HEK293 (cell line): ENCODE data around the gene ANKRD13A.
A peak's percentile ranks its signal among the peaks of the same experiment; 100 is the strongest.
"Not testable (repeated sequence)": the region's sequence is repeated elsewhere in the genome, so short reads cannot be mapped to it uniquely, and the experiment has no call there.

Source experiments
- CTCF ChIA-PET: fragments of 350-600 bp; formaldehyde crosslinking; extraction: SDS; loops from one replicate; lab custom pipeline; 2021; ENCODE audit warnings: antibody characterized with exemption; lab: Yijun Ruan, JAX
- POLR2A ChIA-PET: fragments of 300-600 bp; formaldehyde crosslinking; extraction: SDS; loops from one replicate; lab custom pipeline; 2020; ENCODE audit warnings: antibody characterized with exemption, inconsistent platforms; lab: Yijun Ruan, JAX
- H3K27ac ChIP-seq: fragments of 200-500 bp; sonication (Bioruptor generic); 2 replicates; pipeline ENCODE4 v1.5.1; 2014; ENCODE audit warnings: low read depth, low read length, control low read depth, inconsistent platforms; ENCODE audit errors: extremely low read depth
- H3K36me3 ChIP-seq, 2 experiments: fragments of 200-500 bp in 1 of 2; sonication (Bioruptor generic) in 1 of 2; 1 replicate in 1 of 2; 2 replicates in 1 of 2; pipeline ENCODE4 v1.5.1; 2014 to 2017; ENCODE audit warnings: inconsistent platforms in 2 of 2, low read length in 2 of 2; ENCODE audit not compliant: control insufficient read depth in 2 of 2, insufficient read depth in 1 of 2
- H3K4me1 ChIP-seq: fragments of 200-500 bp; sonication (Bioruptor generic); 2 replicates; pipeline ENCODE4 v1.5.1; 2014; ENCODE audit warnings: mild to moderate bottlenecking, low read length, inconsistent platforms; ENCODE audit not compliant: control insufficient read depth, insufficient read depth
- H3K4me3 ChIP-seq: 2 replicates; pipeline ENCODE4 v1.5.1; 2011; ENCODE audit warnings: low read depth, mild to moderate bottlenecking, control low read depth, low read length, moderate library complexity
- H3K9me3 ChIP-seq: fragments of 200-500 bp; sonication (Bioruptor generic); 2 replicates; pipeline ENCODE4 v1.5.1; 2014; ENCODE audit warnings: low read depth, low read length, inconsistent platforms; ENCODE audit not compliant: control insufficient read depth, insufficient read depth
- ZBTB6 ChIP-seq: fragments of 450-650 bp; formaldehyde crosslinking; IDR thresholded peaks from 2 replicates; pipeline ENCODE4 v1.5.1; 2017; ENCODE audit warnings: missing biosample characterization, missing genetic modification characterization
- ZIC2 ChIP-seq: fragments of 450-650 bp; formaldehyde crosslinking; IDR thresholded peaks from 2 replicates; pipeline ENCODE4 v1.5.1; 2016; ENCODE audit warnings: missing biosample characterization, missing genetic modification characterization
- ZNF18 ChIP-seq: fragments of 450-650 bp; formaldehyde crosslinking; IDR thresholded peaks from 2 replicates; pipeline ENCODE4 v1.5.1; 2016; ENCODE audit warnings: missing biosample characterization, missing genetic modification characterization
- ZNF37A ChIP-seq: fragments of 450-650 bp; IDR thresholded peaks from 2 replicates; pipeline ENCODE4 v1.5.1; 2018; ENCODE audit warnings: missing biosample characterization, missing genetic modification characterization
- ZNF398 ChIP-seq: fragments of 450-650 bp; formaldehyde crosslinking; IDR thresholded peaks from 2 replicates; pipeline ENCODE4 v1.5.1; 2017; ENCODE audit warnings: missing biosample characterization, missing genetic modification characterization
- ZNF704 ChIP-seq: fragments of 450-650 bp; formaldehyde crosslinking; IDR thresholded peaks from 2 replicates; pipeline ENCODE4 v1.5.1; 2016; ENCODE audit warnings: missing biosample characterization, missing genetic modification characterization
- ZNF747 ChIP-seq: fragments of 450-650 bp; formaldehyde crosslinking; IDR thresholded peaks from 2 replicates; pipeline ENCODE4 v1.5.1; 2016; ENCODE audit warnings: missing biosample characterization, missing genetic modification characterization
- ZNF830 ChIP-seq: fragments of 450-650 bp; IDR thresholded peaks from 2 replicates; pipeline ENCODE4 v1.5.0; 2018; ENCODE audit warnings: missing biosample characterization, missing genetic modification characterization, low read depth, mild to moderate bottlenecking, moderate library complexity
- TF ChIP-seq, protein P1 (sequence below): fragments of 450-650 bp; formaldehyde crosslinking; IDR thresholded peaks from 2 replicates; pipeline ENCODE4 v1.5.1; 2017; ENCODE audit warnings: missing biosample characterization, missing genetic modification characterization
- TF ChIP-seq, protein P2 (sequence below): fragments of 450-650 bp; IDR thresholded peaks from 2 replicates; pipeline ENCODE4 v1.5.1; 2018; ENCODE audit warnings: missing biosample characterization, missing genetic modification characterization

The ANKRD13A gene

DNA sequence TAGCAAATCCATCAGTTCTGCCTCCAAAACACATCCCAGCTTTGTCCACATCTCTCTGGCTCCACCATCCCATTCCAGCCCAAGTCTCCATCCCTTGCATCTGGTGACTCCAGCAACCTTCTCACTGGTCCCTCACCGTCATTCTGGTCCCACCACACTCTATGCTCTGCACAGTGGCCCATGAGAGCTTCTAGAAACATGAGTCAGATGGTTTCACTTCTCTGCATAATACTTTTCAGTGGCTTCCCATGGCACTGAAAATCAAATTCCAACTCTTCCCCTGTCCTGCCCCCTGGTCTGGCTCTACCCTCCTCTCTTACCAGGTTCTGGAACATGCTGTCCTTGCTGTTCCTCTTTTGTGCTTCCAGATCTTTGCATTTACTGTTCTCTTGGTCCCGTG is 66.3 kb downstream of the ANKRD13A start (continued):
- TF ChIP-seq, protein P1, sequence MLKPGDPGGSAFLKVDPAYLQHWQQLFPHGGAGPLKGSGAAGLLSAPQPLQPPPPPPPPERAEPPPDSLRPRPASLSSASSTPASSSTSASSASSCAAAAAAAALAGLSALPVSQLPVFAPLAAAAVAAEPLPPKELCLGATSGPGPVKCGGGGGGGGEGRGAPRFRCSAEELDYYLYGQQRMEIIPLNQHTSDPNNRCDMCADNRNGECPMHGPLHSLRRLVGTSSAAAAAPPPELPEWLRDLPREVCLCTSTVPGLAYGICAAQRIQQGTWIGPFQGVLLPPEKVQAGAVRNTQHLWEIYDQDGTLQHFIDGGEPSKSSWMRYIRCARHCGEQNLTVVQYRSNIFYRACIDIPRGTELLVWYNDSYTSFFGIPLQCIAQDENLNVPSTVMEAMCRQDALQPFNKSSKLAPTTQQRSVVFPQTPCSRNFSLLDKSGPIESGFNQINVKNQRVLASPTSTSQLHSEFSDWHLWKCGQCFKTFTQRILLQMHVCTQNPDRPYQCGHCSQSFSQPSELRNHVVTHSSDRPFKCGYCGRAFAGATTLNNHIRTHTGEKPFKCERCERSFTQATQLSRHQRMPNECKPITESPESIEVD, result no peak
- no peak for TF ChIP-seq ZIC2 (tag by site-specific recombination)

- H3K36me3 ChIP-seq, result no peaks in the 10 kb centered on the region
- no peaks in the 10 kb centered on the region for H3K4me1 ChIP-seq
- ChIA-PET POLR2A (interaction anchor here (1.2 kb wide), 1 partner anchor 68 kb away, joined by 4 read pairs; the partner anchor contains the start of gene ANKRD13A), CTCF (interaction anchor here (0.6 to 1.4 kb wide), 3 partner anchors 10 to 396 kb away, joined by 3 to 7 read pairs (median 4); no protein-coding TSS in a partner anchor)
- H3K27ac ChIP-seq, result no peak overlapping the region
- TF ChIP-seq ZNF704 (tag by site-specific recombination), result no peak
- no peak for TF ChIP-seq ZBTB6 (tag by site-specific recombination)
- TF ChIP-seq ZNF398 (tag by site-specific recombination), result no peak
- no peak for TF ChIP-seq ZNF37A (tag by site-specific recombination)
- TF ChIP-seq ZNF18 (tag by site-specific recombination), result no peak
- no peak for TF ChIP-seq ZNF830 (tag by site-specific recombination)
- TF ChIP-seq ZIC2 (tag by site-specific recombination), result no peak
- no peak for TF ChIP-seq ZNF747 (tag by site-specific recombination)
- TF ChIP-seq, all 188 proteins: peak for 0
- H3K4me3 ChIP-seq, result no peak overlapping the region
- H3K9me3 ChIP-seq, result no peaks in the 10 kb centered on the region
Observed at GRCh38 chr12:110067531-110067930, 68.3 kb downstream of the ANKRD13A start.

- not testable (repeated sequence) for H3K36me3 ChIP-seq, H3K27ac ChIP-seq, H3K9me3 ChIP-seq, H3K4me1 ChIP-seq, H3K4me3 ChIP-seq
- ChIA-PET CTCF (interaction anchor here (1.4 kb wide), 1 partner anchor 32 kb away, joined by 3 read pairs; no protein-coding TSS in a partner anchor), POLR2A (interaction anchor here (1.2 kb wide), 1 partner anchor 69 kb away, joined by 4 read pairs; the partner anchor contains the start of gene ANKRD13A)
- TF ChIP-seq, protein P2, sequence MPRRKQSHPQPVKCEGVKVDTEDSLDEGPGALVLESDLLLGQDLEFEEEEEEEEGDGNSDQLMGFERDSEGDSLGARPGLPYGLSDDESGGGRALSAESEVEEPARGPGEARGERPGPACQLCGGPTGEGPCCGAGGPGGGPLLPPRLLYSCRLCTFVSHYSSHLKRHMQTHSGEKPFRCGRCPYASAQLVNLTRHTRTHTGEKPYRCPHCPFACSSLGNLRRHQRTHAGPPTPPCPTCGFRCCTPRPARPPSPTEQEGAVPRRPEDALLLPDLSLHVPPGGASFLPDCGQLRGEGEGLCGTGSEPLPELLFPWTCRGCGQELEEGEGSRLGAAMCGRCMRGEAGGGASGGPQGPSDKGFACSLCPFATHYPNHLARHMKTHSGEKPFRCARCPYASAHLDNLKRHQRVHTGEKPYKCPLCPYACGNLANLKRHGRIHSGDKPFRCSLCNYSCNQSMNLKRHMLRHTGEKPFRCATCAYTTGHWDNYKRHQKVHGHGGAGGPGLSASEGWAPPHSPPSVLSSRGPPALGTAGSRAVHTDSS (tag by site-specific recombination), result peak; percentile 60; the same call in 1 of the 2 replicates
Observed at GRCh38 chr12:110068115-110068514, 68.9 kb downstream of the ANKRD13A start.
